Breast epithelium (tissue), 4 donors: ENCODE data around the gene ACER2. TPM values are rescaled to one million over a fixed set of nuclear protein-coding genes. Genes with fewer than 3 reads are reported as not detected.
"Not testable (repeated sequence)": the region's sequence is repeated elsewhere in the genome, so short reads cannot be mapped to it uniquely, and the experiment has no call there.

ENCODE experiments used
- DNase-seq, 2 donors: peaks; one replicate each; pipeline ENCODE4 v3.0.0-alpha.2; 2019; ENCODE audit warnings: low spot score in 2 of 2
- H3K27ac ChIP-seq, 2 donors: fragments of 200-600 bp; sonication (generic) in 1 of 2; one replicate each; pipeline ENCODE4 v1.5.1; 2016 to 2019; ENCODE audit warnings: mild to moderate bottlenecking in 1 of 2
- H3K27me3 ChIP-seq, 2 donors: fragments of 200-600 bp; sonication (generic) in 1 of 2; one replicate each; pipeline versions ENCODE4 v1.5.1 to v1.6.0; 2017 to 2019; ENCODE audit warnings: control low read depth in 1 of 2, mild to moderate bottlenecking in 1 of 2
- H3K36me3 ChIP-seq: fragments of 200-600 bp; one replicate; pipeline ENCODE4 v1.5.1; 2019
- H3K4me1 ChIP-seq, 2 donors: fragments of 200-600 bp; sonication (generic); one replicate each; pipeline ENCODE4 v1.5.1; 2016 to 2019; ENCODE audit warnings: control low read depth in 1 of 2
- H3K4me3 ChIP-seq, 3 donors: fragments of 200-600 bp; sonication (generic); 1 replicate in 2 of 3; 2 replicates in 1 of 3; pipeline ENCODE4 v1.5.1; 2016 to 2019; ENCODE audit warnings: mild to moderate bottlenecking in 3 of 3, moderate library complexity in 2 of 3
- H3K9me3 ChIP-seq, 2 donors: fragments of 200-600 bp; sonication (generic) in 1 of 2; one replicate each; pipeline ENCODE4 v1.5.1; 2016 to 2019; ENCODE audit warnings: control low read depth in 1 of 2
- POLR2A ChIP-seq: fragments of 450-650 bp; IDR thresholded peaks from one replicate; pipeline ENCODE4 v1.6.1; 2016; ENCODE audit warnings: antibody characterized with exemption, mild to moderate bottlenecking, moderate library complexity
- POLR2AphosphoS5 ChIP-seq, 3 donors: sonication (generic); formaldehyde crosslinking; IDR thresholded peaks; one replicate each; pipeline ENCODE4 v1.6.1; 2017; ENCODE audit warnings: antibody characterized with exemption in 3 of 3
- intact Hi-C: fragments of 100-400 bp; cut with DNase I; formaldehyde crosslinking; loops from one replicate; pipeline ENCODE4 v1.15.1; 2023; ENCODE audit warnings: low total_unique reads
- total RNA-seq, 3 donors: library from RNA; depleted of rRNA; stranded (reverse); fragments of >200 nt; gene quantifications; one replicate each; pipeline ENCODE4 v1.1.0, GENCODE V29; 2016
- TF ChIP-seq, protein P1 (sequence below), 3 donors: fragments of 450-650 bp; IDR thresholded peaks; one replicate each; pipeline ENCODE4 v1.5.1; 2016 to 2017; ENCODE audit warnings: antibody characterized with exemption in 3 of 3, mild to moderate bottlenecking in 3 of 3, moderate library complexity in 3 of 3

Gene ACER2
- total RNA-seq, 3 donors from 2014 or later, result 11.0 to 17.6 (median 16.7) TPM

DNA sequence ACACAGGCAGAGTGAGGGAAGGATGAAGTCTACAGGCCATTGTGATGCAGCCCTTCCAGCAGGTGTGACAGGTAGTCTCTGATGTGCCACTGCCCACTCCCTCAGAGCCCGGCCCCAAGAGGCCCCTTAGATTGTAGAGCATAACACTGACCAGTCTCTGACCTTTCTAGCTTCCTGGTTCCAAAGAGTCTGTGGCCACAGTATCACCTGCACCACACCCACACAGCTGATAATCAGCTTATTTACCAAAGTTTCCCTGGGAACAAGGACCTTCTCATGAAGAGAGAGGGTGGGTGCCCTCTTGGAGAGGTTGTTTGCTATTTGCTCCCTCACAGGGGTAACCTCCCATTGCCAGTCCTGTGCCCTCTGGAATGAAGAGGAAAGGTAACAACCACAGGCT lies 11.0 kb upstream of the ACER2 start:
- Histone ChIP-seq H3K4me3 (no peak overlapping the region), H3K27me3 (no peaks in the 10 kb centered on the region), H3K27ac (no peak overlapping the region), H3K9me3 (no peaks in the 10 kb centered on the region), H3K36me3 (no peaks in the 10 kb centered on the region), H3K4me1 (no peaks in the 10 kb centered on the region)
- intact Hi-C loops, result no loop called here
- no peak for TF ChIP-seq POLR2A
- TF ChIP-seq, protein P1, sequence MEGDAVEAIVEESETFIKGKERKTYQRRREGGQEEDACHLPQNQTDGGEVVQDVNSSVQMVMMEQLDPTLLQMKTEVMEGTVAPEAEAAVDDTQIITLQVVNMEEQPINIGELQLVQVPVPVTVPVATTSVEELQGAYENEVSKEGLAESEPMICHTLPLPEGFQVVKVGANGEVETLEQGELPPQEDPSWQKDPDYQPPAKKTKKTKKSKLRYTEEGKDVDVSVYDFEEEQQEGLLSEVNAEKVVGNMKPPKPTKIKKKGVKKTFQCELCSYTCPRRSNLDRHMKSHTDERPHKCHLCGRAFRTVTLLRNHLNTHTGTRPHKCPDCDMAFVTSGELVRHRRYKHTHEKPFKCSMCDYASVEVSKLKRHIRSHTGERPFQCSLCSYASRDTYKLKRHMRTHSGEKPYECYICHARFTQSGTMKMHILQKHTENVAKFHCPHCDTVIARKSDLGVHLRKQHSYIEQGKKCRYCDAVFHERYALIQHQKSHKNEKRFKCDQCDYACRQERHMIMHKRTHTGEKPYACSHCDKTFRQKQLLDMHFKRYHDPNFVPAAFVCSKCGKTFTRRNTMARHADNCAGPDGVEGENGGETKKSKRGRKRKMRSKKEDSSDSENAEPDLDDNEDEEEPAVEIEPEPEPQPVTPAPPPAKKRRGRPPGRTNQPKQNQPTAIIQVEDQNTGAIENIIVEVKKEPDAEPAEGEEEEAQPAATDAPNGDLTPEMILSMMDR (IDR thresholded peaks at IDR 0.05), result no peak
- TF ChIP-seq POLR2AphosphoS5 (IDR thresholded peaks at IDR 0.05), result no peak
- DNase-seq, result no peak

DNA sequence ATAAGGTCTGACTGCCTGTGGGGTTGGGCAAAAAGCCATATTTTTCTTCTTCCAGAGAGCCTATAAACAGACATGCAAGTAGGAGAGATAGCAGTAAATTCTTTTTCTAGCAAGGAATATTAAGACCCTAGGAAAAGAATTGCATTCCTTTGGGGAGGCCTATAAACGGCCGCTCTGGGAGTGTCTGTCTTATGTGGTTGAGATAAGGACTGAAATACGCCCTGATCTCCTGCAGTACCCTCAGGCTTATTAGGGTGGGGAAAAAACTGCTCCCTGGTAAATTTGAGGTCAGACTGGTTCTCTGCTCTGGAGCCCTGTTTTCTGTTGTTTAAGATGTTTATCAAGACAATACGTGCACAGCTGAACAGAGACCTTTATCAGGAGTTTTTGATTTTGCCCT lies 5.6 kb upstream of the ACER2 start:
- H3K27ac ChIP-seq, H3K4me1 ChIP-seq, H3K36me3 ChIP-seq, DNase-seq, H3K9me3 ChIP-seq, H3K27me3 ChIP-seq, intact Hi-C loops, H3K4me3 ChIP-seq: not testable (repeated sequence)

DNA sequence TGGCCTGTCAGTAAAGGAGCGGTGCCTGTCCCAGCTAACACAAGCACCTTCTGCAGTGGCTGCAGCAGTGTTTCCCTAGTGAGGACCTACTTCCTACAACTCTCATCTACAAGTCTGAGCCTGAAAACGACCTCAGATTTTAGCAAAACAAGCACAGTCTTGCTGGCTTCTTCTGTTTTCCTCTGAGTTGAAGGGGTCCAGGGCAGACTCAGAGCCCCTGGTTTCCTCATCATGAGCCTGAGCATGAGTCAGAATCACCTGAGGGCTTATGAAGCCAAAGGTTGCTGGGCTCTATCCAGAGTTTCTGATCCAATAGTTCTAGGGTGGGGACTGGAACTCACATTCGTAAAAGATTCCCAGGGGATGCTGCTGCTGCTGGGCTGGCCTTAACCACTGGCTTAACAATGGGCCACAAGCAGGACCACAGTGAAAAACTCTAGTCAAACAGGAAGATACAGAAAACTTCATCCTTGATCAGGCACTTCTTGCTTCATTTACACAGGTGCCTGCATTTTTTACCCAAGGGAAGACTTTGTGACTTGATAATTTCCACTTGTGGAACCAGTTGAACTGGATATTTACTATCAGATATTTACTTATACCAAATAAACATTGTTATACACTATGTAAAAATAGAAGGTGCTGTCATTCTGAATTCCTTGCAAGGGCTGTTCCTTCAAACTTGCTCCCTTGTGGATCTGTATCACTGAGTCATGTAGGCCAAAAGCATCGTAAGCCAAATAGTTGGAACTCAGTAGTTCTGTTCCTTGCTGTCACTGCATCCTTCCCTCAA lies 4.3 kb upstream of the ACER2 start:
- DNase-seq, result no peak
- Histone ChIP-seq H3K4me1 (no peaks in the 10 kb centered on the region), H3K36me3 (no peaks in the 10 kb centered on the region), H3K27me3 (no peaks in the 10 kb centered on the region), H3K27ac (peak overlapping the region in 1 of 2 donors; percentile 39), H3K4me3 (no peak overlapping the region), H3K9me3 (peaks cover 0 to 3% of the 10 kb centered on the region in 2 donors)
- intact Hi-C loops, result no loop called here
- TF ChIP-seq, protein P1 (IDR thresholded peaks at IDR 0.05), result no peak
- TF ChIP-seq POLR2A, result no peak
- TF ChIP-seq POLR2AphosphoS5 (IDR thresholded peaks at IDR 0.05), result no peak

DNA sequence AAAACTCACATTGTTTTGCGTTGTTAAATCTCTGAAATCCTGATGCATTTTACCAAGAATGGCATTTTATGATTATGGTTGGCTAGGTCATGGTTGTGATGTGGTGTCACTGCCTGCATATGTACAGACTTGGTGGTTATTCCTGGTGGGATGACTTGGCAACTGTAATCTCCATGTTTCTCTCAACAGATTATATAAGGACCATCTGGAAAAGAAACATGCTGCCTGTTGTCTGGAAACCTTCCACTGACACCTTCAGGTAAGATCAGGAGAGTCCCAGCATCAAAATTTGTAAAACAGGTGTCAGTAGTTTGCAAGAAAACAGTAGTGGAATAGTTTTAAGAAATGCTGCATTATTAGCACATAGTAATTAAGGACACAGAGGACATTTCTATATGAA lies 3.0 kb upstream of the ACER2 start:
- H3K27ac ChIP-seq, result no peak overlapping the region
- H3K9me3 ChIP-seq, result peaks cover 0 to 3% of the 10 kb centered on the region in 2 donors
- H3K4me1 ChIP-seq, result peaks cover 0 to 6% of the 10 kb centered on the region in 2 donors
- no peak for DNase-seq
- no peak overlapping the region for H3K4me3 ChIP-seq
- no peaks in the 10 kb centered on the region for H3K27me3 ChIP-seq
- intact Hi-C loops, result no loop called here
- H3K36me3 ChIP-seq, result no peaks in the 10 kb centered on the region
- TF ChIP-seq, protein P1 (IDR thresholded peaks at IDR 0.05), result no peak
- TF ChIP-seq POLR2AphosphoS5 (IDR thresholded peaks at IDR 0.05) (no peak), POLR2A (no peak)

DNA sequence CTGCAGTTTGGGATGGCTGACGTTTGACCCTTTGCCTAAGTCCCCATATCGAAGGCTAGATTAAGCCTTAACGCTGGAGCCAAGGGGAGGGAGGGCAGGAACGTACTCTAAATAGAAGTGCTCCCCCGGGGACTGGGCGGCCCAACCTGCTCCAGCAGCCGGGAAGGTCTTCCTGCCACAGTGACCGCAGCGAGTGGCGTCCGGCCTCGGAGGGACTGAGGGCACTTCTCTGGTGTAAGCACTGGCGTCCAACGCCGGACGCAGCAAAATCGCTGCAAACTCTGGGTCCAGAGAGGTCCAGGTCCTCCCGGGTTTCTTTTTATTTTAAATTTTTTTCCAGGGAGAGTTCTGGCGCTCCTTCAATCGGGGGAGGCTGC lies 505 bp upstream of the ACER2 start:
- H3K4me3 ChIP-seq, result peak overlapping the region; percentile 83 to 95 (median 90)
- H3K27me3 ChIP-seq, result no peaks in the 10 kb centered on the region
- H3K9me3 ChIP-seq, result peaks cover 0 to under 1% of the 10 kb centered on the region in 2 donors
- TF ChIP-seq POLR2A, result no peak
- TF ChIP-seq POLR2AphosphoS5 (IDR thresholded peaks at IDR 0.05), result no peak
- TF ChIP-seq, protein P1 (IDR thresholded peaks at IDR 0.05), result no peak
- no peaks in the 10 kb centered on the region for H3K36me3 ChIP-seq
- peaks cover 0 to 6% of the 10 kb centered on the region in 2 donors for H3K4me1 ChIP-seq
- DNase-seq, result peak in 1 of 2 donors; percentile 58
- H3K27ac ChIP-seq, result peak overlapping the region; percentile 87 to 95
- intact Hi-C loops, result no loop called here
